HepG2 (cell line): ENCODE results near the gene AUP1. TPM values are rescaled to one million over a fixed set of nuclear protein-coding genes. Genes with fewer than 3 reads are reported as not detected.

ENCODE experiments used
- DNMT3B ChIP-seq: conservative IDR thresholded peaks from 2 replicates; pipeline ENCODE4 v1.6.1; 2016; ENCODE audit warnings: missing biosample characterization, control low read depth
- POLR2G ChIP-seq: fragments of 200-400 bp; formaldehyde crosslinking; IDR thresholded peaks from 2 replicates; pipeline ENCODE4 v1.6.1; 2018; ENCODE audit warnings: mild to moderate bottlenecking, low read depth, low read length, moderate library complexity
- SAFB2 ChIP-seq: sonication (generic); formaldehyde crosslinking; IDR thresholded peaks from 2 replicates; pipeline ENCODE4 v1.5.1; 2020; ENCODE audit warnings: missing genetic modification reagents, low read depth, mild to moderate bottlenecking, borderline replicate concordance
- SMAD9 ChIP-seq: sonication (generic); formaldehyde crosslinking; IDR thresholded peaks from 2 replicates; pipeline ENCODE4 v1.5.1; 2020; ENCODE audit warnings: mild to moderate bottlenecking, missing genetic modification reagents
- THRA ChIP-seq: sonication (generic); formaldehyde crosslinking; IDR thresholded peaks from 2 replicates; pipeline ENCODE4 v1.4.0; 2020; ENCODE audit warnings: missing genetic modification reagents, borderline replicate concordance
- ZC3H13 ChIP-seq: sonication (generic); formaldehyde crosslinking; IDR thresholded peaks from 2 replicates; pipeline ENCODE4 v1.8.1; 2023; ENCODE audit warnings: mild to moderate bottlenecking, missing genetic modification reagents, moderate library complexity
- ZNF180 ChIP-seq: sonication (generic); formaldehyde crosslinking; IDR thresholded peaks from 2 replicates; pipeline ENCODE4 v1.4.0; 2020; ENCODE audit warnings: low read depth, missing genetic modification reagents, borderline replicate concordance
- ZNF414 ChIP-seq: sonication (generic); formaldehyde crosslinking; IDR thresholded peaks from 2 replicates; pipeline ENCODE4 v1.5.0; 2020; ENCODE audit warnings: missing genetic modification reagents
- ZNF616 ChIP-seq: sonication (generic); formaldehyde crosslinking; IDR thresholded peaks from 2 replicates; pipeline ENCODE4 v1.5.0; 2020; ENCODE audit warnings: low read depth, mild to moderate bottlenecking, missing genetic modification reagents
- polyA plus RNA-seq, 8 experiments: library from polyadenylated mRNA; depleted of rRNA in 3 of 8; stranded (reverse) in 7 of 8; unstranded in 1 of 8; fragments of >200 nt; fragmentation: Illumina TruSeq in 4 of 8; extraction: Trizol in 4 of 8; gene quantifications; 2 replicates each; pipeline versions ENCODE4 v1.2.1 to v1.2.3, GENCODE V29; 2011 to 2016; ENCODE audit warnings: low read depth in 4 of 8, missing spikeins in 1 of 8, mixed read lengths in 1 of 8; ENCODE audit not compliant: insufficient read depth in 1 of 8
- total RNA-seq, 5 experiments: library from RNA; depleted of rRNA; stranded (reverse); fragments of >200 nt; fragmentation: Illumina TruSeq; extraction: Trizol; gene quantifications; 2 replicates each; pipeline ENCODE4 v1.2.3, GENCODE V29; 2016; ENCODE audit warnings: low read depth in 1 of 5
- TF ChIP-seq, protein P1 (sequence below): IDR thresholded peaks from 2 replicates; pipeline ENCODE4 v1.6.1; 2016
- TF ChIP-seq, protein P2 (sequence below): sonication (generic); formaldehyde crosslinking; IDR thresholded peaks from 2 replicates; pipeline ENCODE4 v1.4.0; 2020; ENCODE audit warnings: missing genetic modification reagents

Gene AUP1
- total and polyA plus RNA-seq, 2 of the 13 experiments (the other 11 are each of a cell fraction or from before 2014, with no cell fraction given), result 174 to 267 TPM

GRCh38 chr2:74501335-74502071 is 28.0 kb downstream of the AUP1 start (continued):
- peak; percentile 14; the same call in 1 of the 2 replicates for TF ChIP-seq THRA (CRISPR knock-in tag)
- 0 out of 2 replicates have a peak, but pooled peaks have one; percentile 44 for TF ChIP-seq ZNF414 (CRISPR knock-in tag)
- 0 out of 2 replicates have a peak, but pooled peaks have one; percentile 7 for TF ChIP-seq SAFB2 (CRISPR knock-in tag)
- peak; percentile 70; the same call in 1 of the 2 replicates for TF ChIP-seq ZC3H13 (CRISPR knock-in tag)
- TF ChIP-seq, protein P1, sequence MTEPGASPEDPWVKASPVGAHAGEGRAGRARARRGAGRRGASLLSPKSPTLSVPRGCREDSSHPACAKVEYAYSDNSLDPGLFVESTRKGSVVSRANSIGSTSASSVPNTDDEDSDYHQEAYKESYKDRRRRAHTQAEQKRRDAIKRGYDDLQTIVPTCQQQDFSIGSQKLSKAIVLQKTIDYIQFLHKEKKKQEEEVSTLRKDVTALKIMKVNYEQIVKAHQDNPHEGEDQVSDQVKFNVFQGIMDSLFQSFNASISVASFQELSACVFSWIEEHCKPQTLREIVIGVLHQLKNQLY (CRISPR knock-in tag), result no peak; the same call in 1 of the 2 replicates
- 0 out of 2 replicates have a peak, but pooled peaks have one; percentile 10 for TF ChIP-seq ZNF616 (CRISPR knock-in tag)
- 0 out of 2 replicates have a peak, but pooled peaks have one; percentile 58 for TF ChIP-seq DNMT3B (CRISPR knock-in tag)
- TF ChIP-seq ZNF180 (CRISPR knock-in tag), result no peak
- TF ChIP-seq, protein P2, sequence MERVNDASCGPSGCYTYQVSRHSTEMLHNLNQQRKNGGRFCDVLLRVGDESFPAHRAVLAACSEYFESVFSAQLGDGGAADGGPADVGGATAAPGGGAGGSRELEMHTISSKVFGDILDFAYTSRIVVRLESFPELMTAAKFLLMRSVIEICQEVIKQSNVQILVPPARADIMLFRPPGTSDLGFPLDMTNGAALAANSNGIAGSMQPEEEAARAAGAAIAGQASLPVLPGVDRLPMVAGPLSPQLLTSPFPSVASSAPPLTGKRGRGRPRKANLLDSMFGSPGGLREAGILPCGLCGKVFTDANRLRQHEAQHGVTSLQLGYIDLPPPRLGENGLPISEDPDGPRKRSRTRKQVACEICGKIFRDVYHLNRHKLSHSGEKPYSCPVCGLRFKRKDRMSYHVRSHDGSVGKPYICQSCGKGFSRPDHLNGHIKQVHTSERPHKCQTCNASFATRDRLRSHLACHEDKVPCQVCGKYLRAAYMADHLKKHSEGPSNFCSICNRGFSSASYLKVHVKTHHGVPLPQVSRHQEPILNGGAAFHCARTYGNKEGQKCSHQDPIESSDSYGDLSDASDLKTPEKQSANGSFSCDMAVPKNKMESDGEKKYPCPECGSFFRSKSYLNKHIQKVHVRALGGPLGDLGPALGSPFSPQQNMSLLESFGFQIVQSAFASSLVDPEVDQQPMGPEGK (CRISPR knock-in tag), result peak; percentile 6; the same call in 1 of the 2 replicates
- no peak for TF ChIP-seq SMAD9
- TF ChIP-seq POLR2G, result peak; percentile 44; the same call in 1 of the 2 replicates
